ENCODE measurements around the gene PYGL.

DNA sequence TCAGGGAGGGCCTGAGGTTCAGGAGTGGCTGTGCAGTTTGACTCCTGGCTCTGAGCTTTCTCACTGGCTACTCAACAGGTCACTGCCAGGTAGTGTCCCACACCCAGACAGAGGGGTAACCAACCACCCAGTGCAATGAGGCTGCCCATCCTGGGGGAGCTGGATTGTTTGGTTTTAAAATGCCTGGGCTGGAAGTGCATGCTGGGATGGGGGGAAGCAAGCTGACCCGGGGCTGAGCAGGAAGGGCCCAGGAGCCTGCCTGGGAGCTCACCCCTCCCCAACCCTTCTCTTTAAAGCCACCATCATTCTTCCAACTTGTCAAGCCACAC lies 85.0 kb downstream of the PYGL start:
- TF ChIP-seq EZH2 (IDR thresholded peaks at IDR 0.05; ENCODE audit: borderline replicate concordance, low read length): no peak
- TF ChIP-seq, protein P1, sequence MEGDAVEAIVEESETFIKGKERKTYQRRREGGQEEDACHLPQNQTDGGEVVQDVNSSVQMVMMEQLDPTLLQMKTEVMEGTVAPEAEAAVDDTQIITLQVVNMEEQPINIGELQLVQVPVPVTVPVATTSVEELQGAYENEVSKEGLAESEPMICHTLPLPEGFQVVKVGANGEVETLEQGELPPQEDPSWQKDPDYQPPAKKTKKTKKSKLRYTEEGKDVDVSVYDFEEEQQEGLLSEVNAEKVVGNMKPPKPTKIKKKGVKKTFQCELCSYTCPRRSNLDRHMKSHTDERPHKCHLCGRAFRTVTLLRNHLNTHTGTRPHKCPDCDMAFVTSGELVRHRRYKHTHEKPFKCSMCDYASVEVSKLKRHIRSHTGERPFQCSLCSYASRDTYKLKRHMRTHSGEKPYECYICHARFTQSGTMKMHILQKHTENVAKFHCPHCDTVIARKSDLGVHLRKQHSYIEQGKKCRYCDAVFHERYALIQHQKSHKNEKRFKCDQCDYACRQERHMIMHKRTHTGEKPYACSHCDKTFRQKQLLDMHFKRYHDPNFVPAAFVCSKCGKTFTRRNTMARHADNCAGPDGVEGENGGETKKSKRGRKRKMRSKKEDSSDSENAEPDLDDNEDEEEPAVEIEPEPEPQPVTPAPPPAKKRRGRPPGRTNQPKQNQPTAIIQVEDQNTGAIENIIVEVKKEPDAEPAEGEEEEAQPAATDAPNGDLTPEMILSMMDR (conservative IDR thresholded peaks at IDR 0.05 in 1 of 2, IDR thresholded peaks at IDR 0.05 in 1 of 2; ENCODE audit: extremely low read depth in 1 of 2, insufficient read depth in 1 of 2, low read depth in 1 of 2, low read length in 2 of 2): no peak

Measured in mammary epithelial cell (primary cell).